NCI-H187 treated with DMSO at 0.1 percent for 48 hours (cell line): ENCODE measurements around the gene PSMF1.

Experiments used
- DNase-seq: peaks from one replicate; lab custom pipeline; 2025; lab: John Stamatoyannopoulos, UW

PSMF1 gene

DNA sequence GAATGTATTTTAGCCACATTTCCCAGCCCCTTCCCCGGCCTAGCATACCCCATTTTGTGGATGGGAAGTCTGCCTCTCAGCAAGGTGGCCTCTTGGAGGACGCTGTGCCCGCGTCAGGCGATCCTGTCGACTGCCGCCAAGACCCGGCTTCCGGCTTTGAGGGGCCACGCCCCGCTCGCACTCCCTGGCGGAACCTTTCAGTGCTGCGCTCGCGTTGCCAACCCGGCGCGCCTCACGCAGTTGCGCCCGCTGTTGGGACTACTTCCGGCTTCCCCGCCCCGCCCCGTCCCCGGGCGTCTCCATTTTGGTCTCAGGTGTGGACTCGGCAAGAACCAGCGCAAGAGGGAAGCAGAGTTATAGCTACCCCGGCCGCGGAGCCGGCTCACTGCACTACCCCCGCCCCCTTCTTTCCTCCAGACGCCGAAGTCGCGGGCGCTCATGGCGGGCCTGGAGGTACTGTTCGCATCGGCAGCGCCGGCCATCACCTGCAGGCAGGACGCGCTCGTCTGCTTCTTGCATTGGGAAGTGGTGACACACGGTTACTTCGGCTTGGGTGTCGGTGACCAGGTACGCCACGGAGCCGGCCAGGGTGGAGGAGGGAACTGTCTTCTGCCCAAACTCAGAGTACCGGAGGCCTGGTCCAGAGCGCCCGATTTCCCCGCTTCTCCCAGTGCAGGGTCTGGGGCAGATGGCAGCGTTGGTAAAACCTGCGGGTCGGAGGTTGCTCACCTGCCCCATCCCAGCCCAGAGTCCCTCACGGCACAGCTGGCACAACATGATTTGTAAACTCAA is at the start of gene PSMF1:
Gene PSMF1 (plus strand): TSS at position 267 of the 792 bp plus-strand sequence. CDS start 172 bp downstream, at position 439.
- DNase-seq, result peak; percentile 54

DNA sequence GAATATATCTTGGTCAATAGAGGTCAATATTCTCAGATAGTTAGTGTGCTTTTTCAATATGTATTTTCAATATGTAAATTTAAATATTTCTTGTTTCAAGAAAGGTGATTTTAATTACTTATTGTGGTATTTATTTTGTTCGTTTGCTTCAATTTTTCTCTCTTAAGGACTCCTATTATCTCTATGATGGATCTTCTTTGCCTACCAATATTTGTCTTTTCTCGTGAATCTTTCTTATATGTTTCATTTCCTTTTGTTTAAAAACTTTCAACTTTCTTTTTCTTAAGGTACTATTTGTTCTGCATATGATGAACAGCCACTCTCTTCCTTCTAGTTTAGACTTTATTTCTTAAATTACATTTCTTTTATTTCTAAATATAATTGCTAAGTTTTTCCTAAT is 46.1 kb upstream of the PSMF1 start:
- DNase-seq, result no peak

DNA sequence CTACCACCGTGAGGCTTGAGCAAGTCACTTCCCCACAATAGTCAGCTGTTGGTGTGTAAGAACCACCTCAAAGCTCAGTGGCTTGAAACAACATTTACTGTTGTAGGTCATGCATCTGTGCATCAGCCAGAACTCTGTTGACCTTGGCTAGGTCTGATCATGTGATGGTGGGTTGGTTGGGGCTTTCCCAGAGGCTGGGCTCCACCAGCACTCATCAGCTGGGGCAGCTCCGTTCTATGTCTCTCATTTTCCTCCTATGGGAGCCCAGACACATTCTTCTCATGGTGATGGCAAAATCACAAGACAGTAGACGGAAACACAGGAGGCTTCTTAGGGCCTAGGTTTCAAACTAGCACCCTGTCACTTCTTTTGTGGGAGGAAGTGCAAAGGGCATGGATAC is 42.8 kb upstream of the PSMF1 start:
- DNase-seq, result no peak

DNA sequence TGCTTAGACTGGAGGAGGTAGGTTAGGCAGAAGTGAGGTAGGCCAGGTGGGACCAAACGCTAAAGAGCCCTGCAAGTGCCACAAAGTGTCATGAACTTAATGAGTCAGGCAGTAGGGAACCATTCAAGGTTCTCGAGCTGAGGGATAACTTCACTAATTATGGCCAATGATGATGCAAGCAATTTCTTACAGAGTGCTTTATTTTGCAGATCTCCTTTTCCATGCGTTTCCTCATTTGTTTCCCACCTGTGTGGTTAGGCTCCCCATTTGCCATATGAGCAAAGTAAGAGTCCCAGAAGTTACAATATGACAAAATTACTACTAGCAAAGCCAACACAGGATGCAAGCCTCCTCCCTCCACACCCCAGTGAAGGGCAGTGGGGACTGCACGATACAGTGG is 36.5 kb upstream of the PSMF1 start:
- no peak for DNase-seq

DNA sequence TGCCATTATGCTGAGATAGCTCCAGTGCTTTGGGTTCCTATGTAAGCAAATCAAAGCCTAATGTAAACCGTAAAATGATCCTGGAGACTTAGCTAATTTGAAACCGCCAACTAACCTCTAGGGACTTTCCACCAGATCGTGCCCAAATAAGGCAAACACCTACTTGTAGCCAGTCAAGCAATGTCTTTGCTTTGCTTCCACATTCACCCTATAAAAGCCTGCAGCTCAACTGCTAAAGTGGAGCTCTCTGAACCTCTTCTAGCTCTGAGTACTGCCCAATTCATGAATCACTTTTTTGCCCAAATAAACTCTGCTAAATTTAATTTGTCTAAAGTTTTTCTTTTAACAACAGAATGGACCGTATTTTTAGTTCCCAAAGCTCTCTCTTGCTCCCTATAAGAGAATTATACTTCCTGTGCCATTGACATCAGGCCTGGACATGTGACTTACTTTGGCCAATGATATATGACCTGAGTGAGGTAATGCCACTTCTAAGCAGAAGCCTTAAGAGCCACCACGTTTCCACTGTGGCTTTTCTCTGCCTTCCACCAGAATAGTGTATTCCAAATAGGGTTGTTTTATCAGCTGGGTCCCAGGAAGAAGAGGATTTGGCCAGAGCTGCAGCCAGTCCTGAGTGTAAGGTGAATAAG is 34.8 kb upstream of the PSMF1 start:
- DNase-seq, result no peak

GRCh38 chr20:1085492-1086276 is 32.7 kb upstream of the PSMF1 start:
- no peak for DNase-seq

DNA sequence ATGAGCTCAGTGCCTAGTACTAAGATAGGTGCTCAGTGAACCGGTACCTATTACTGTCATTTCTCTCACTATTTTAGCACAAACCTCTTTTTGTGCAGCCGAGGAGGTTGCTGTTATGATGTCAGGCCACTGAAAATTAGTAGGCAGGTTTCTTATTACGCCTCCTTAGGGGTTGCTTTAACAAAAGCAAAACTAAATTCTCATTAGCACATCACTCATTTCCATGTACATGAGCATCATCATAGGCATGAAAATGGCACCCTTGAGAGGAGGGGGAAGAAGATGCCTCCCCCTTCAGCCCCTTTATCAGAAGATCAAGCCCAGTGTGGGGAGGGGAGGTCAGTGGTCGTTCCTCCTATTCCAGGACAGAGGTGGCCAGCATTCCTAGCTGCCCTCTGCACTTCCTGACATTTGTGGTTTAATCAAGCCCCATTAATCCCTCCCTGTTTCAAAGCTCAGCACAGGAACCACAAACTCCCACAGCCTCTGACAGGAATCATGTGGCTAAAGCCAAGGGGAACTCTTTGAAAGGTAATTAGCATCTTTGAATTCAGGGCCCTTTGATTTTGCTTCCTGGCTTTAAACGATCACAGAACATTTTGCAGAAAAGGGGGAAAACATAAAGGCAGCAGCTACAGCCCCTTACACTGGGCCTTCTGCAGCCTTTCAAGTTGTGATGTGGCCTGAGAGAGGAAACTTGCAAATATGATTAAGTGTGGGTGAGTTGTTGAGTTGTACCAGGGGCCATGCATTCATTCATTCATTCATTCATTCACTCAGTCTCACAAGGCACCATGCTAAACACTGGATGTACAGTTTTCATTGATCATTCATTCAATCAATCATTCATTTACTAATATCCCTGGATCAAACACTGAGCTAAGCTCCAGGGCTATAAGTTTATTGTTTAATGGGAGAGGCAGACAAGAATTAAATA is 31.9 kb upstream of the PSMF1 start:
- DNase-seq, result no peak

- DNase-seq, result no peak
These were observed 31.0 kb upstream of the PSMF1 start for GRCh38 chr20:1087311-1087905.

DNA sequence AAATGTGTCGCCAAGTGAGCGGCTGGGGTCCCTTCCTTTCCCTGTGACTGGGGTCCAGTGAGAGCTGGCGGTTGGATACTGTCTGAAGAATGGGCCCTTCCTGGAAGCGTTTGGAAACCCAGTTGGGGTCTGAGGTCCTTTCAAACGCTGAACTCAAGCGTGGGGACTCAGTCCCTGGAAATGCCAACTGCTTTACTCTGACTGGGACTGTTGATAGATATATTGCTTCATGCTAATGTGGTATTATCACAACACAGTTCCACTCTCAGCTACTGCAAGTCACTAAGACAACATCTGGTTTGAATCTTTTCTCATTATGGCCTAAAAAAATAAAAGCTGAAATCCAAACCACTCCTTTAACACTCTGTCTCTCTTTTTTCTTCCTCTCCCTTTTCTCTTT is 23.7 kb upstream of the PSMF1 start:
- DNase-seq, result no peak

GRCh38 chr20:1101533-1101932 is 16.9 kb upstream of the PSMF1 start:
- DNase-seq, result no peak

GRCh38 chr20:1102016-1102415 is 16.4 kb upstream of the PSMF1 start:
- no peak for DNase-seq

DNA sequence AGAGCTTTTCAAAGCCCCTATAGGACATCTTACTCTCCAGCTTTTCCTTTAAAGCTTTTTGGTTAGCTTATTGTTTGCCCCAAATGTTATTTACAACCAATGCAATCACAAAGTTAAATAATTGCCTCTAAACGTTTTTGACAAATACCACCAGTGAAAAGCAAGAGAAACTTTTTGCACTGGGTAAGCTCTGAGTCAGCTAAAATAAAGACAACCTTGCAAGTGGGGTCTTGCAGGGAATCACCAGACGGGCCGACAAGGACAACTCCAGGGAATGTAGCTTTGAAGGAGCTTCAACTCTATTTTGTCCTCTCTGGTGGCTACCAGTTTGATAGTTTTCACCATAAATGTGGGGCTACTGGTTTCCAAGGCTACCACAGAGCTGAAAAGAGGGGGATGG is 14.7 kb upstream of the PSMF1 start:
- DNase-seq, result no peak

DNA sequence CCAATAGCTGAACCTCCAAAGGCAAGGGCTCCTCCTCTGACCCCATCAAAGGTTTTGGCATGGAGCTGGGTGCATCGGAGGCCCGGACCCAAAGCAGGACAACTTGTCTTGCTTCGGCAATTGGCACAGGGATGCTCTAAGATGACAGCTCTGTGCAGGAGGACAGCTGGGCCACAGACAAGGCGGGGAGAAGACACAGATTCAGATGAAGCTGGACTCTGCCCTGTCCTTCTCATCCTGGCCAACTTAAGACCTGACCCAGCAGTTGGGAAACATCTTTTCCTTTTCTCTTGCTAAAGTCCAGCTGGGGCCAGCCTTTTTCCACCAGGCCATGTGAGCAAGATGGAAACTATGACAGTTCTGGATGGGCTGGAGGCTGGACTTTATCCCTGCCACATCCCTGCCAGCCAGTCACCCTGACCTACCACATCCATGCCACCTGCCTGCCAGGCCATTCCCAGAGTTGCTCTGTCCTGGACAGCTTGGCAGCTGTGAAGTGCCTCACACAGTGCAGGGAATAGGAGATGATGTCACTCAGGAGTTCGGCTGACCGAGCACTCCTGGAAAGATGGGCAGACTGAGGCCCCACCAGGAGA is 12.7 kb upstream of the PSMF1 start:
- DNase-seq, result no peak

- DNase-seq, result no peak
These were observed 11.2 kb upstream of the PSMF1 start for GRCh38 chr20:1107176-1107575.

- no peak for DNase-seq
These were observed 9.9 kb upstream of the PSMF1 start for GRCh38 chr20:1108437-1108920.

DNA sequence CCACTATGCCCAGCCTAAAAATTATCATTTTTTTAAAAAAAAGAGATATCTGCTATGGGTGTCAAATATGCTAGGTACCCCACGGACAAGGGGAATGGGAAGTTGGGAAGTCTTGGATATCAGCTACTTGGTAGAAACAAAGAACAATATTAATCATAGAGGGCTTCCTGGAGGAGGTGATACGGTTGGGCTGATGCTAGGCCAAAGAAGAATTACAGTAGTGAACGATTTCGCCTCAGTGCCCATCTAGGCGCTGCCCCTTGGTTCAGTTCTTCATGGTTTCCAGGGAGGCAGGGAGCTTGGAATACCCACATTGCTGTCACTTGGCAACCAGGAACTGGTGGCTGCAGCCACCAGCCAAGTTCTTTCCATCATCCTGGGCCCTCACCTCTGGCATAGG is 5.5 kb upstream of the PSMF1 start:
- DNase-seq, result no peak

DNA sequence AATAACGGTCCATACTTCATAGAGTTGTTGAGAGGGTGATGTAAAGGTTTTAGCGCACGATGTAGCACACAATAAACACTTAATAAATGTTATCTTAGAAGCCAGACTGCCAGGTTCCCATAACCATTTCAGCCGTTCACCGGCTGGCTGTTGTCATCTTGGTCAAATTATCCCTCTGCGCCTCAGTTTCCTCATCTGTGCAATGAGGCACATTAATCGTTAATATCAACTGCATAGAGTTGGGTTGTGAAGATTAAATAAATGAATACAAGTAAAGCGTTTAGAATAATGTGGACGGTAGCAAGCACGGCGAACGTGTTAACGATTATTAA is 432 bp upstream of the PSMF1 start:
- no peak for DNase-seq

DNA sequence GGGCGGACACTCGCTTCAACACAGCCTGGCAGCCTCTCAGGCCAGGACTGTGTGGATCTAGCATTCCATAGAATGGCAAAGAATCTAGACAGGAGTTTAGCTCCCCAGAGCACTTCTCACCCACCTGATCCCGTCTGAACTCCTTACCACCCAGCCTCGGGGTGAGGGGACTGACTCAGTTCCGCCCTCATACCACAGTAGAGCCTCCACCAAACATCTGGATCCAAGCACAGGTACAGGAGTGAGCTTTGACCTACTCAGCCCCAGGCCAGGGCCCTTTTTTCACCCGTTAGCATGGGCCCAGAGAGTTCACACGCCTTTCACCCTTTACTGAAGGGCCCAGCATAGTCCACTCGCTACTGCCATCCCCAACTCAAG is 715 bp downstream of the PSMF1 start:
- no peak for DNase-seq

DNA sequence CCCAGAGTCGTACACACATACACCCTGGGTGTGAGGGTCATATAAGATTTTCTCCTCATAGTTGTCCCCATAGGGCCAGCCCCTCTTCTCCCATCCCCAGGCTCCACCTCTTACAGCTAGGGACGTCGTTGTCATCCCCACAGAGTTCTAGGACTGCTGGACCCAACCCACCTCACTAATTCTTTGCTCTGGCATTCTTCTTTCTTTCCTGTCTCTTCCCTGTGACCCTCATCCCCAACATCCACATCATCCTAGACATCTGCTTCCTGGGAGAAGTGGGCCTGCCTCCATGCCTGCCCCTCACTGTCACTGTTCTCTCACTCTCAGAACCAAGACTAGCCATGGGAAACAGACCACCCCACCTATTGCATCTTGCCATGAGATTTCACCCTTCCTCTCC is 1.1 kb downstream of the PSMF1 start:
- DNase-seq, result no peak

GRCh38 chr20:1121429-1121828 is 3.0 kb downstream of the PSMF1 start:
- DNase-seq, result no peak
